Sciatic nerve (tissue), 2 donors: ENCODE data around the gene AIG1. TPM values are rescaled to one million over a fixed set of nuclear protein-coding genes. Genes with fewer than 3 reads are reported as not detected.

Experiments
- ATAC-seq: fragments of 200-7000 bp; cut with Tn5 transposase; one replicate; pipeline ENCODE4 v1.9.1; 2020; ENCODE audit warnings: mild to moderate bottlenecking, moderate library complexity
- DNase-seq: peaks from one replicate; pipeline ENCODE4 v3.0.0-alpha.2; 2020; ENCODE audit warnings: low spot score
- intact Hi-C: fragments of 100-400 bp; cut with DNase I; formaldehyde crosslinking; loops from one replicate; pipeline ENCODE4 v1.14.2; 2022
- total RNA-seq: library from RNA; stranded (reverse); fragmentation: NEBNext Ultra II Directional; extraction: Animal tissue kit (Norgen Biotek cat#: 25700); gene quantifications from one replicate; pipeline ENCODE4 v1.2.1, GENCODE V29; 2021
- donor health status: DM: no; HTN: no; CAD: no.
- donor health status: DM: no; HTN: no; CAD: no.

AIG1 gene
- total RNA-seq, 1 donor from 2014 or later: 22.6 TPM

DNA sequence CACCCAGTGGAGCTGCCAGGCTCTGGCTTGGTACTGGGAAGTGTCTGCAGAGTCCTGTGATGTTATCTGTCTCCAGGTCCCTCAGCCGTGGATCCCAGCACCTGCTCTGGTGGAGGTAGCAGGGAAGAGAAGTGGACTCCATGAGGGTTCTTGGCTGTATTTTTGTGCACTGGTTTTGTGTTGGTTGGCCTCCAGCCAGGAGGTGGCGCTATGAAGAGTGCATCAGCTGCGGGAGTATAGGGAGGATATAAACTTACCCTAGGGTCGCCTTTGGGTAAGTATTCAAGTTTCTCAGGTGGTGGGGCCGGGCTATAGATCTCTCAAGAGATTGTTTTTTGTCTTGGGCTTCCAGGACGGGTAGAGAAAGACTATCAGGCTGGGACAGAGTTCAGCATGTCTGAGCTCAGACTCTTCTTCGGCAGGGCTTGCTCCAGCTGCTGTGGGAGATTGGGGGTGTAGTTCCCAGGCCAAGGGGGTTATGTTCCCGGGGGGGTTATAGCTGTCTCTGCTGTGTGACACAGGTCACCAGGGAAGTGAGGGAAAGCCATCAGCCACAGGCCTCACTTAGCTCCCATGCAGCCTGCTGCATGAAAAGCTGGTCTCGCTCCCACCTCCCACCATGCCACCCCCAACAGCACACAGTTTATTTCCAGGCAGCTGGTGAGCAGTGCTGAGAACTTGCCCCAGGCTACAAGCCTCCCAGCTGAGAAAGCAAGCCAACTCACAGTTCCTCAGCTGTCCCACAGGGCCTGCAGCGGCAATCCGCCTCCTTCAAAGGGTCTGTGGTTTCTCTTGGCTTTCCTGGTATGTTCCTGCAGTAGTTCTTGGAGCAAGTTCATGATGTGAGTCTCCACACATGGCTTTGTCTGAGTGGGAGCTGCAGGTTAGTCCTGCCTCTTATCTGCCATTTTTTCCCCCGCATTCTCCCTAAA lies 115.7 kb downstream of the AIG1 start:
- intact Hi-C loops: no loop called here
- no peak for ATAC-seq

DNA sequence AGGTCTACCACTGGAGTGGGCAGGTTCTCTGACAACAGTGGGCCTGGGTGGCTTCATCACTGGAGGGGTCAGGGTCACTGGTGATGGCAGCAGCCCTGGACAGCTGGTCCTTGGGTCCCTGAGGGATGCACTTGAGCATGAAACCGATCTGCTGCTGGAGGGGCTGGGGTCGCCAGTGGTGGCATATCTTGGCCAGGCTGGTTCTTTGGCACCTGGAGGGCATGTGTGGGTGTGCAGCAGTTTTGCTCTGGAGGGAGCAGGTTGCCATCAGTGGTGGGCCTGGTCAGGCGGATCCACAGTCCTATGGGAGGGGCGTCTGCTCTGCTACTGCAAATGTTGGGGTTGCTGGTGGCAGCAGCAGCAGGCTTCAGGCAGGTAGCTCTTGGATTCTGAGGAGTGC lies 117.0 kb downstream of the AIG1 start:
- intact Hi-C loops: no loop called here
- DNase-seq (no peak), ATAC-seq (peak; percentile 20)

More for the DNA sequence above, 115.7 kb downstream of the AIG1 start:
- no peak for DNase-seq

- no peak for ATAC-seq
- no peak for DNase-seq
- intact Hi-C loops: no loop called here
Observed at GRCh38 chr6:143179096-143179495, 118.4 kb downstream of the AIG1 start.

DNA sequence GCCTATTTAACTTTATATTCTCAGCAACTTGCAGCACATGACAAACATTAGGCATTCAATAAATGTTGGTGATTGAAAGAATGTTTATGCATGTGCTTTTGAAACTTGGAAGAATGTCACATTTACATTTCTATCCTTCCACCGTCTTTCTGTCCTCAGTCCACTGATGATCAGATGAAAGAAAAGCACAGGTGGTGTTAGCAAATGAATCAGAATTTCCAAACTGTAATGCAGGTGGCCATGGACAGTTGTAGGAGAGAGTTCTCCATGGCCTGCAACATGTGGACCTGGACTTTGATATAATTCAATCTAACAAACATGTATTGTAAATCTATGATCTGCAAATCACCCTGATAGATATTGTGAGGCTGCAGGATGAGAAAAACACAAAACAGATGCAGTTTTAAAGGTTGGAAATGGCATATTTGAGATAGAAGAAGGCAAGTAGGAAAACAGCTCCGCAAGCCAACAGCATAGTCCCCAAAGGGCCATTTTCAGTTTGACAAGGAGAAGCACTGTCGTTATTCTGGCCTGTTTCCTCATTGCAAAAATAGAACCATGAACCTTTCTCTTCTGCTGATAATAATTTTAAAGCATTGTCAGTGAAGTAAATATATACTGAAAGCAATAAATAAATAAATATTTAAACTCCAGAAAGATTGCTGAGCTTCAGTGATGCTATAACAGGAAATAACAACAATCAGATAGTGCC lies 119.4 kb downstream of the AIG1 start:
- ATAC-seq: peak; percentile 48
- no peak for DNase-seq
- intact Hi-C loops: no loop called here

DNA sequence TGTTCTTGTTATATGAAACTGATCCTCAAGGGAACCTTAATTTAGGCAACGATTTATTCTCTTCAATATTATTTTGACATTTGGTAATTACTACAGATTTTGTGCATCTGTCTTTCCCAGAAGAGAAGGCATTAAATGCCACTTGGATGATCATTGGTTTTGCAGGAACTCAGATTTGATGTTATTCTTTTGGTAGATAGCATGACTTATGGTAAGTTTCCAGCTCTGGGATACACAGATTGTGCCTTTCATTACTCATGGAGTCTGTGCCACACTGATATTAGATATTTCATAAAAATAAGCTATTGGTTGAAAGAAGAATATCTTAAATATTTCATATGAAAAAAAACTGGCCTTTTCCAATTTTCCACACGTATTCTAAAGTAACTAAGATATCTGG lies 120.1 kb downstream of the AIG1 start:
- no peak for ATAC-seq
- intact Hi-C loops: no loop called here
- DNase-seq: no peak

DNA sequence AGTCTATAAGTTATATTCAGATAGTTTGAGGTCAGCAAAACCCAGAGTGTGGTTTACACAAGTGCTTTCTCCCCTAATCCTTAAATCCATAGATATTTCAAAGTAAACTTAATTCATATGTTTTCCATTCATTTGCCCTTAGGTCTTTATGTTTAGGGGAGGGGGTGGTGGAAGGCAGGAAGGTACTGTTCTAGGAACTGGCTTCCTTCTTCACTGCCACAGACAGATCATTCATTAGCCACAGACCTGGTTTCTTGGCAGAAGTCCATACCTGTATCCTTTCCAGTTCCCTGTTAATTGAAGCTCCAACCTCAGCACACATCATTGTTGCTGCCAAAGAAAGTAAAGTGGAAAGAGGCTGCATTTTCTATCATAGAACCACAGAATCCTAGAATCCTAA lies 123.0 kb downstream of the AIG1 start:
- ATAC-seq (no peak), DNase-seq (no peak)
- intact Hi-C loops: no loop called here

- ATAC-seq (no peak), DNase-seq (no peak)
- intact Hi-C loops: no loop called here
Observed at GRCh38 chr6:143185288-143185687, 124.6 kb downstream of the AIG1 start.

GRCh38 chr6:143187238-143187923 lies 126.7 kb downstream of the AIG1 start:
- ATAC-seq (no peak), DNase-seq (no peak)
- intact Hi-C loops: no loop called here

DNA sequence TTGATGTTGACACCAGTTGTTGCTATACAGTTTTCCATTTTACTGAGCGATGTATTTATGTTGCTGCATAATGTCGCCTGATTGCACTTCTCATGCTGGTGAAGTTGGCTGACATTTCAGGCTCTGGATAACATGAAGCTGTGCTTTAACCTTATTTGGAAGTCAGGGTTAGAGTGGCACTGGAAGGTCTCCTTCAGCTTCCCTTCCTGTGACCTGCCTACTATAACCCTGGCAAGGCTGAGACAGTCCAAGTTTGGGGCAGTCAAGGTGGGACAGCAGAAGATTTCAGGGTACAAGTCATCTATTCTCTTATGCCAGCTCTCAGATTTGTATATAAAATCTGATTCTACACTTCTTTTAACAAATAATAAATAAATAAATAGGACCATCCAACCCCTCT lies 127.6 kb downstream of the AIG1 start:
- no peak for ATAC-seq
- no peak for DNase-seq
- intact Hi-C loops: no loop called here

- no peak for DNase-seq
- ATAC-seq: no peak
- intact Hi-C loops: no loop called here
Observed at GRCh38 chr6:143191361-143191760, 130.7 kb downstream of the AIG1 start.

GRCh38 chr6:143192766-143193165 lies 132.1 kb downstream of the AIG1 start:
- intact Hi-C loops: no loop called here
- DNase-seq: no peak
- no peak for ATAC-seq

DNA sequence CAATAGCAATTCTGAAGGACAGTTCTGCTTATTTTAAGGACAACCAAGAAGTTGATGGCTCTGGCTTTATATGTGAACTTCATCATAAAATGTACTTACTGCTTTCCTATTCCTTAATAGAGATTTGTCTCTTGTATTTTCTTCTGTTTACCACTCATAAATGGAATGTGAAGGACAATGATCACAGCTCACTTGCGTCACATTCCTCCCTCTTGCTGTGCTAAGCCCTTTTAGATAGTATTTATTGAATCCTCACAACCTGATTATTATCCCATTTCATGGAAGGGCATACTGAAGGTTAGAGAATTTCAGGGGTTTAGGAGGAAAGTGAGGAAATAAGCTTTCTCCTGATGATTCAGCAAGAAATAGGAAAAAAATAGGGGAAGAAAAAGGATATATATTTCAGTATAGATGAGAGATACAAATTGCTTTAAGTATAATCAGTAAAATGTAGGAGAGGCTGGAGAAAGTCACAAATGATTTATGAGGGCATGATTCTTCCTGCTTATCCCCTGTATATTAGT lies 132.9 kb downstream of the AIG1 start:
- intact Hi-C loops: no loop called here
- DNase-seq (no peak), ATAC-seq (no peak)

- DNase-seq (no peak), ATAC-seq (no peak)
- intact Hi-C loops: no loop called here
Observed at GRCh38 chr6:143194095-143194589, 133.5 kb downstream of the AIG1 start.

GRCh38 chr6:143195349-143195845 lies 134.7 kb downstream of the AIG1 start:
- intact Hi-C loops: no loop called here
- ATAC-seq (peak; percentile 26), DNase-seq (no peak)

GRCh38 chr6:143196525-143197225 lies 136.0 kb downstream of the AIG1 start:
- DNase-seq (no peak), ATAC-seq (peak; percentile 70)
- intact Hi-C loops: no loop called here

DNA sequence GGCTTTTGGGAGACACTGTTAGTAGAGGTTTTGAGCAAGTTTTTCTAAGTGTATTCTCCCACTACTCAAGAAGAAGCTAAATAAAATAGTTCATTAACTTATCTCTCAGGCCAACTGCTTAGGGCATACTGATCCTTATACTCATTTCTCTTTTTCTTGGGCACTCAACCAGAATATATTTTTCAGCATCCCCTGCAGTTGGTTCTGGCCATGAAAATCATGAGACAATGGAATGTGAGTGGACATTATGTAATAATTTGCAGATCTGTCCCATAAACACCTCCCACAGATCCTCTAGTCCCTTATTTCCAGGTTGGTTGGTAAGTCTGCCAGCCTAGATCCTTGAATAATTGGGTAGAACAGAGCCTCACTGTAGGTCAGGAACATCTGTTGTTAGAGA lies 136.7 kb downstream of the AIG1 start:
- intact Hi-C loops: no loop called here
- DNase-seq (no peak), ATAC-seq (no peak)

GRCh38 chr6:143198312-143198711 lies 137.6 kb downstream of the AIG1 start:
- no peak for DNase-seq
- intact Hi-C loops: no loop called here
- ATAC-seq: no peak

DNA sequence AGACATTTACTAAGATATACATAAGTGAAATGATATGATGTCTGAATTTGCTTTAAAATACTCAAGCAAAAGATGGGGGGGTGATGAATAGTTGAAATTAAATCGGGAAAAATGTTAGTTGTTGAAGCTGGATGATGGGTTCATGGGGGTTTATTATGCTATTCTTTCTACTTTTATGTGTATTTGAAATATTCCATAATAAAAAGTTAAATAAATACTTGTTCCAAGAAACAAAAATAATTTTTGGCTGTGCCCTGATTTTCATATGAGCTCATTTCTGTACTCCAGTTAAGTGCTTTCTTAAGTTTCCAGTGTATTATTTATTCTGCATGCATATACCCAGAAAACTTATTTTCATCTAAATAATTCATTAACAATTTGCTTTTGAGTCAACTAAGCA lies 138.6 kb downstream of the AIG1 start:
- no peak for ATAC-seq
- intact Hi-C loops: no loop called here
- no peak for DNase-seq
